Stimulated activated naive CD8-positive, alpha-beta T cell treated with anti-CD3 and anti-CD28 coated beads, Interleukin-15, Interleukin-2, amounts not matched to agents 100 ng/mL and 50 ng/mL, for 24 hours (primary cell): ENCODE results near the gene ZNF629.

Source experiments
- H3K27ac Mint-ChIP-seq: one replicate; pipeline ENCODE4 v1.8.0; 2021; ENCODE audit warnings: mild to moderate bottlenecking, mixed read lengths
- H3K27me3 Mint-ChIP-seq: one replicate; pipeline ENCODE4 v1.8.0; 2021; ENCODE audit warnings: mixed read lengths
- H3K36me3 Mint-ChIP-seq: one replicate; pipeline ENCODE4 v1.8.0; 2021; ENCODE audit warnings: low read depth, mixed read lengths
- H3K4me1 Mint-ChIP-seq: one replicate; pipeline ENCODE4 v1.8.0; 2021; ENCODE audit warnings: low read depth, mixed read lengths
- H3K4me3 Mint-ChIP-seq: one replicate; pipeline ENCODE4 v1.8.0; 2021; ENCODE audit warnings: mild to moderate bottlenecking, mixed read lengths
- H3K9me3 Mint-ChIP-seq: one replicate; pipeline ENCODE4 v1.8.0; 2021; ENCODE audit warnings: mixed read lengths

Gene ZNF629

GRCh38 chr16:30731411-30731810, 55.6 kb downstream of the ZNF629 start:
- Mint-ChIP-seq H3K4me3 (no peak overlapping the region), H3K27ac (no peak overlapping the region), H3K27me3 (no peaks in the 10 kb centered on the region), H3K9me3 (no peaks in the 10 kb centered on the region), H3K4me1 (peaks cover 8% of the 10 kb centered on the region), H3K36me3 (peaks cover 62% of the 10 kb centered on the region)

DNA sequence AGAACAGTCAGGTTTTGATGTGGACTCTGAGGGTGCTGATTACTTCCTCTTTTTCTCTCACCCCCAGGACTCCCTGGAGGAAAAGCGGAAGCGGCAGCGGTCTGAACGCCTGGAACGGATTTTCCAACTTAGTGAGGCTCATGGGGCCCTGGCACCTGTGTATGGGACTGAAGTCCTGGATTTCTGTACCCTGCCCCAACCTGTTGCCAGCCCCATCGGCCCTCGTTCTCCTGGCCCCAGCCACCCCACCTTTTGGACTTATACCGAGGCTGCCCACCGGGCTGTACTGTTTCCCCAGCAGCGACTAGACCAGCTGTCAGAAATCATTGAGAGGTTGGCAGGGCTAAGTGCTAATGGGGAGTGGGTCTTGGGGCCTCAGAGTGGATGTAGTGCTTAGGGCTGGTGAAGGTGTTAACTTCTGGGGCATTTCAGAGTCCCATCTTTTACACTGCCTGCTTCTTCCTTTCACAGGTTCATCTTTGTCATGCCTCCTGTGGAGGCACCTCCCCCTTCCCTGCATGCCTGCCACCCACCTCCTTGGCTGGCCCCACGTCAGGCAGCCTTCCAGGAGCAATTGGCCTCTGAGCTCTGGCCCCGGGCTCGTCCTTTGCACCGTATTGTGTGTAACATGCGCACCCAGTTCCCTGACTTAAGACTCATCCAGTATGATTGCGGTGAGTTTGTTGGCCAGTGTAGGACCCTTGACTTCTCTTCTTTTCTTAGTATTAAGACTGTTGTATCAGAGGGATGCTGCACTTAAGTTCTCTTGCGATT, 57.9 kb downstream of the ZNF629 start:
- Mint-ChIP-seq H3K4me3 (no peak overlapping the region), H3K27ac (no peak overlapping the region), H3K9me3 (no peaks in the 10 kb centered on the region), H3K36me3 (peaks cover 69% of the 10 kb centered on the region), H3K27me3 (no peaks in the 10 kb centered on the region), H3K4me1 (peaks cover 8% of the 10 kb centered on the region)
